ENCODE measurements around the gene B3GALNT2.

The B3GALNT2 gene

DNA sequence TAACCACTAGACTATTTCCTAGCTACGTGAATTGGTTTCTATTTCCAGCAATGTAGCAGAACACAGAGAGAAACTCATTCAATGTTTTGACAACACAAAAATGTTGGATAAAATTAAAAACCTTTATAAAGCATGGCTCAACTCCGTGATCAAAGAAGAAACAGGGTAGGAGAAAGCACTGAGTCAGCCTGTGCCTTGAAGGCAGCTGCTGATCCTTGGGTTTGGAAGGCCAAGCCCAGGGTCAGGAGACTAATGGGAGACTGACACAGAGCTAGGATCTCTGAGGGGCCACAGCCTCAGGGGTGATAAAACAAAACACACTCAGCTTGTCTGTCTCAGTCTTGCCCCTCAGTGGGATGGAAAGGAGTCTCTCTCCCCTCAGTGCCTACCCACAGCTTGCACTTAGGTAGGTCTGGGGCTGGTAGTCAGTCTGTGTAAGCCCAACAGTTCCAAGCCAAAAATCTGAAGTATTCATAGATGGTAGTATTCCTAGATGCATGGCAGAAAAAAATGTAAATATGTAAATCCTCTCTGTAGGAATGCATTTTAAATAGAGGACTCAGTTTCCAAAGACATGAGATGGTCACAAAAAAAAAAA, 53.3 kb downstream of the B3GALNT2 start:
- no peak for DNase-seq

DNA sequence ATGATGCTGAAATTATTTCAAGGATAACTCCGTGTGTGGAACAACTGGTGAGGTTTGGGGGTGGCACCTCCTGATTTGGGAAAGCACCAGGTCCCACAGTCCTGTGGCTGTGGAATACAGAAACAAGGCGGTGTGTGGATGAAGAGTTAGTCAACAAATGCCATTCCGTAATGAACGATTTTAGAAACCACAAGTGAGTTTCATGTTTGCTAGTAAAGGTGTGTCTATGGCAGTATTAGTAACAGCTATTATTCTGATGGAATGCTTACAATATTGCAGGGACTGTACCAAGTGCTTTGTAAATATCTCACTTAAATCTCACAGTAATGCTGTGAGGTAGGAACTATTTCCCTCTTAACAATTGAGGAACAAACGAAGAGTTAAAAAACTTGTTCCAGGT, 53.8 kb downstream of the B3GALNT2 start:
- DNase-seq = no peak

DNA sequence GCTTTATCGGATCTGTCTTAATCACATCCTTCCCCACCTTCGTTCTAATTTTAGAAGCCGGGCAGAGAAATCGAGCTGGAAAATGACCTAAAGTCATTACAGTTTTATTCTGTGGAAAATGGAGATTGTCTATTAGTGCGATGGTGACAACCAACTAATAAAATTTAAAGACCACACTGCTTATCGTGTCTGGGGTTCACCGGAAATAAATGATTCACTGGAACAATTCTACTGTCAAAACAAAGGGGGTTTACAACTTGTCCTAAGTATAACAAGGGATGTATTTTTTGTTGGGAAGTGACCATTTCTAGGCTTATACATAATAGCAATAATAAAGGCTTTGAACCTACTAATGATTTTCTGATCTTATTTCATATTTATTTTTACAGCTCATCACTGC, 55.6 kb downstream of the B3GALNT2 start:
- no peak for DNase-seq

DNA sequence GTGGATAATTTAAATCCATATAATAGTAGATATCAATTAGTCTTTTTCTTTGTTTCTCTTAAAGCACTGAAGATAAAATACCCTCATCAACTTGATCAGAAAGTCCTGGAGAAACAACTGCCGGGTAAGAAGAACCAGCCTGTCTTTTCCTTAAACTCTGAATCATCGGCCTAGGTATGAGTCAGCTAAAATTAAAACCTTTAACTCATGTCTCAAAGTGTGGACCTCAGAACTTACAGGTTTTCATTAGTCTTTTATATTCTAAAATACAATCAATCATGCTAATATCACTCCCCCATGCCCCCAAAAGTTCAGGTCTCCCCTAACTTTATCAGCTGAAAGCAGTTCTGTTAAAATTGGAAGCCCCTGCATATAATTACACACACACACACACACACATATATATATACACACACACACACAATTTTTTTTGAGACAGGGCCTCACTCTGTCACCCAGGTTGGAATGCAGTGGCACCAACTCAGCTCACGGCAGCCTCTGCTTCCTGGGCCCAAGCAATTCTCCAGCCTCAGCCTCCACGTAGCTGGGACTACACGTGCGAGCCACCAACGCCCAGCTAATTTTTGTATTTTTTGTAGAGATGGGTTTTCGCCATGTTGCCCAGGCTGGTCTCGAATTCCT, 61.3 kb downstream of the B3GALNT2 start:
- DNase-seq = no peak

DNA sequence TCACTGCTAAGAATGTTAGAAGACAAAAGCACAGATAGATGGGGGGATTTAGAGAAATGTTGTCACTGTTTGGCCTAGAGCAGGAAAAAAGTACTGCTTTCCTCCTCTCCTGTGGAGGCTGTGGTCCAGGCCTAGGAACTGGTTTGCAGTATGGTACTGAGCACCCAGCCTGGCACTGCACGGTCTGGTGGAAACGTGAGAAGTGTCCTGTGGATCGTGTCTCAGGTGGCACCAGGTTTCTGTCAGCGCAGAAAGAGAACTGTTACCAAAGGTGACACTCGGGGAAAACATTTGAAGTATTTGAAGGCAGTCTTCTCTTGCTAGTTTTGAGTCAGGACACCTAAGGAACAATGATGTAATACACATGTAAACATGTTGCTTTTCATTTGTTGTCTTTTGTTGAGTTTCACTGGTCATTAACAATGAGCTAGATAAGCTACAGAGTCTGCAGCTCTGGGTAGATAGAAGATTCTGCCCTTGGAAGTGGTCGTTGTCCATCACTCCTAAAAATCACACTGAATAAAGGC, 63.0 kb downstream of the B3GALNT2 start:
- no peak for DNase-seq

DNA sequence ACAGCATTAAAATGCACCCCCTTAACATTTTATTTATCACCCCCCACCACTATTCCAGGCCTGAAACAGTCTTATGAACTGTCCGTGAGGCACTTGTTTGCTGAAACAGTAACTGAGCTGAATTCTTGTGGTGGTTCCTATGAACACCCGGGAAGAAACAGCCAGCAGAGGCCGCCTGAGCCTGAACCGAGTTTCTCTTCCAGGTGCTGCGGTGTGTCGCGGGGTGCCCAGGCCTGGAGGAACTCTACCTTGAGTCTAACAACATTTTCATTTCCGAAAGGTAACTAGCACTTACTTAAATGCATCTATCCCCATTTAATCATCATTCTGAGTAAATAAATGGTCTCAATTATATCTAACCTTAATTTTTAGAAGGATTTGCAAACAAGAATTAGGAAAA, 70.3 kb downstream of the B3GALNT2 start:
- DNase-seq = no peak

DNA sequence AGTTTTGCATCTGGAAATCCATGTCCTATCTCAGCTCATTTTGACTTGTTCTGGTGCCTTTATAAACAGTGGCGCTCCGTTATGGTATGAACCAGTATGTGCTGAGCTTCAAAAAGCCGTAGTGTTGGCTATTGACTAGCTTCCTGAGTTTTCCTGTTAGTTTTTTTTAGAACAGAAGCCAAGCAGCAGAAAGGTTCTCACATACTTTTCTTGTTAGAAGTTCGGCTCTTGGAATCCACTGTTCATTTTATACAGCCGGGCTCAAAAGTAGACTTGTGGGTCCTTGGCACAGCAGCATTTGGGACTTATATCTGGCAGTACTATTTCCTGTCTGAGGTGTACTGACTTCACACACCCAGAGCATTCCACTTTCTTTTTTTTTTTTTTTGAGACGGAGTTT, 73.3 kb downstream of the B3GALNT2 start:
- DNase-seq = no peak

DNA sequence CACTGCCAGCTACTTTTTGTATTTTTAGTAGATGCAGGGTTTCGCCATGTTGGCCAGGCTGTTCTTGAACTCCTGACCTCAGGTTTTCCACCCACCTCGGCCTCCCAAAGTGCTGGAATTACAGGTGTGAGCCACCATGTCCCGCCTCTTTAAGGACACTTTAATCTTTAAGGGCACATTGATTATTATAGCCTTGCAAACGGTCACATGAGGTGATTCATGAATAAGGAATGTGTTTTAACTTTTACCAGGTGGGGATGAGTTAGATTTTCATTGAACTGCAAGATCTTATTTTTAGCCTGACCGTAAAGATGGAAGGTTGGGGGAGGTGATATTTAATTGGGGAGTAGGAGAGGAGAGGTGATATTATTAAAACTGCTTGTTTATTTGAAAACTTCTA, 75.1 kb downstream of the B3GALNT2 start:
- no peak for DNase-seq

DNA sequence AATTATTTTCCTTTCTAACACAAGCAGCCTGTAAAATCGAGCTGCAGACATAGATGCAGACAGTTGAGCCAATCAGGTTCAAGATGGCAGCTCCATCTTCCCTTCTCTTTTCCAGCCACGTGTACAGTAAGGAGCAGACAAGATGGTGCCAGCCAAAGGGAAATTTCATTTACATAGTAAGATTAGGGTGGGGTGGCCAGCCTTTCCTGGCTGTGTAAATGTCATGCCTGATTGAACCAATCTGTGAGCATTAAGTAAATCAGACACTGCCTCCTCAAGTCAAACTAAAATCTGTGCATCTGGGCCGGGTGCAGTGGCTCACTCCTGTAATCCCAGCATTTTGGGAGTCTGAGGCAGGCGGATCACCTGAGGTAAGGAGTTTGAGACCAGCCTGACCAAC, 76.8 kb downstream of the B3GALNT2 start:
- DNase-seq = no peak

DNA sequence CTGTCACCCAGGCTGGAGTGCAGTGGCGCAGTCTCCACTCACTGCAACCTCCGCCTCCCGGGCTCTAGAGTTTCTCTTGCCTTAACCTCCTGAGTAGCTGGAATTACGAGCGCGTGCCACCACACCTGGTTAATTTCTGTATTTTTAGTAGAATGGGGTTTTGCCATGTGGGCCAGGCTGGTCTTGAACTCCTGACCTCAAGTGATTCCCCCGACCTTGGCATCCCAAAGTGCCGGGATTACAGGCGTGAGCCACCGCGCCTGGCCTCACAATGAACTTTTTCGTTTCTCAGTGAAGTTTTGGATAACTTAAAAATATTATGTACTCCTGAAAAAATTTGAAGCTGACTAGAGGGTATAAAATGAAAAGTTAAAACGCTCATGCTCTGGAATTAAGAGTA, 77.6 kb downstream of the B3GALNT2 start:
- DNase-seq = no peak

DNA sequence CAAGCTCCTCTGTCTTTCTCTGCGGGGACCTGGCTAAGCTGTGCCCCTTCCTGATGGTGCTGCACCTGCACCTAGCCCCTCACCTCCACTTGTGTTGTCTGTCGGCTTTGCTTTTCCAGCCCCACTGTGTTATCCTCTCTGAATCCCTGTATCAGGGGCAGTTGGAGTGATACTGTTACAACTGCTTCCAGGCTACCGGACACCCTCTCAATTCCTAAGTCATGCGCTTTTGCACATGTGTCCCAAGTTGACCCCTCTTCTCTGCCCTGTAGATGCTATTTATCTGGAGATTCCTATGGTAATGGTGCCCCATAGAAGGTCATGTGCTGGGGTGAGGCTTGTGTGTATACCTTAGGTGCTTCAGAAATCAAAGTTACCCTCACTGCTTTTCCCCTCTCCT, 78.1 kb downstream of the B3GALNT2 start:
- no peak for DNase-seq

DNA sequence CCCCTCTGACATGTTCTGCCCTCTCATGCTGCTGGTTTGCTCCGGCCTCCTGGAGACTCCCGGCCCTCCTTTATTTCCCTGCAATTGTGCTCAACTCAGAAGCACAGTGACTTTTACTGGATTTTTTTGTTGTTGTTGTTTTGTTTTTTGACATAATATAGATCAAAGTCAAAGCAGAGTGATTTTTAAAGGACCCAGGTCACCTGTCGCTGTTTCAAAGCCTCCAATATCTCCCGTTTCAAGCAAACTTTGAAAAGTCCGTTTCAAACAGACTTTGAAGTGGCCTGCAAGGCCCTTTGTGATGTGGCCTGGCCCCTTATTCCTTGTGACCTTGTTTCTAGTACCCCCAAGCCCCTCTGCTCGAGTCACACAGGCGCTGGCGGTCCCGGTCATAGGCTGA, 78.9 kb downstream of the B3GALNT2 start:
- no peak for DNase-seq

DNA sequence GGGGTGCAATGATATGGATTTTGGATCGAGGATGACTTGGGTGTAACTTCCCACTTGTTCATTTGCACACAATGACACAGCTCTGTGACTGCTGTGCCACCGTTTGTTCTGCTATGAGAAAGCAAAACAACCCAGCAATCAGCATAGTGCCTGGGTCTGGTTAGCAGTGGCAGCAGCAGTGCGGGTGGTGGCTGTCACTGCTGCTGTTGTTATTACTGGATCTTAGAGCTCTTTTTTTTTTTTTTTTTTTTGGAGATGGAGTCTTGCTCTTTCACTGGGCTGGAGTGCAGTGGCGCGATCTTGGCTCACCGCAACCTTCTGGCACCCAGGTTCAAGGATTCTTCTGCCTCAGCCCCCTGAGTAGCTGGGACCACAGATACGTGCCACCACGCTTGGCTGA, 80.2 kb downstream of the B3GALNT2 start:
- DNase-seq = no peak

DNA sequence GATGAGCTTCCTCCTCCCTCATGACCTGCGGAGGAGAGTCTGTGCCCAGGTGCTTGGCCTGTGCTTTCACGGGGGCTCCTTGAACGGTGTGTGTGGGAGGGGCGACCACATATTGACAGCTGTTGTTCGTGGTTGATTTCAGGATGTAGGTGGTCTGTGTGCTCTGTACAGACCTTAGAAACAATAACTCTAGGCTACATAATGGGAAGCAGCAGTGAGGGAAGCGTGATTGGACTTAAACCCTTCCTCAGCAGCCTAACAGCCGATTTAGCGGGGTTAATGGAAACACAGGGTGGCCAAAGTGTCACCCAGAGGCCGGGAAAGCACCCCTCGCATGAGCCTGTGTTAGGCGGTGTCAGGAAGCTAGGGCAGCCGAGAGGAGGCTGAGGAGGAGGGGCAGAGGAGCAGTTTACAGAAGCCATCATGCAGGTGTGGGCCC, 81.0 kb downstream of the B3GALNT2 start:
- DNase-seq = no peak

DNA sequence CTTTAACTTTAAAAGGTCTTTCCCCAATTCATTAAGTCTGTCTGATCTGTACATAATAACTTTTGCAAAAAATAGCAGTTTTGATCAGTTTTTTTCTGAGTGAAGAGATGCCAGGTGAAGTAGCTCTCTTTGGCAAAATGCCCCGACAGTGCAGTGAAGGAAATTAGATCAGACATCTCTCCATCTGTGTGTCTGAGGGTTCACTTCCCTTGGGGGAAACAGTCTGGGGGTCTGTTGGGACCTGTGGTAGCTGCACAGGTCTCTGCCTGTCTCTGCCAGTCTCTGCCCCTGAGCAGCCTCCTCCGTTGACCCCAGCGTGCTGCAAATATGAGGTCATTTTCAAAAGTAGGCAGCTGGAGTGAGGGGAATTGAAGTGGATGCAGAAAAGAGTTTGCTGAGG, 82.5 kb downstream of the B3GALNT2 start:
- DNase-seq = no peak

DNA sequence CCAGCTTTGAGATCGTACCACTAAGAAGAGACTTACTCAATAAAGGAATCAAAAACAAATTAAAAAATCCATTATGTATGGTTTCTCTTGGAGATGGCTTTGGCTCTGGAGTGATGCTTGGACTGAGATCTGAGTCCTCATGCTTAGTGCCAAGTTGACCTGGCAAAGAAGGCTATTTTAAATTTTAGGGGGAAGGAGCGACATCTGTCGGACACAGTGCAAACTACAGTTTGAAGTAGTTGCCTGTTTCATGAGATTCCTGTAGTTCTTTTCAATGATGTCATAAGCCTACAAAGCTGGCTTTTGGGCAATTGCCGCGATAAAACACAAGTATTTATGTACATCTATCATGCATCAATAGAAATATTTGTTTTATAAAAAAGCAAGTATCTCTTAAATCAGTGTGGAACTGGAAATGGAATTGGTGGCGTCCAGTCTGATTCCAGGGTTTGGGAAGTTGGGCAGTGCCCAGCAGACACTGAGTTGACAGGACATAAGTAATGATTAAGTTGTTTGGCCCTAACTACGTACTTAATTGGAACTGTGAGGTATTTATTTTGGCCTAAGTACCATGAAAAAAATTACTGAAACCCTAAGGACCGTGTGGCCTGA, 87.1 kb downstream of the B3GALNT2 start:
- DNase-seq = peak; percentile 46

DNA sequence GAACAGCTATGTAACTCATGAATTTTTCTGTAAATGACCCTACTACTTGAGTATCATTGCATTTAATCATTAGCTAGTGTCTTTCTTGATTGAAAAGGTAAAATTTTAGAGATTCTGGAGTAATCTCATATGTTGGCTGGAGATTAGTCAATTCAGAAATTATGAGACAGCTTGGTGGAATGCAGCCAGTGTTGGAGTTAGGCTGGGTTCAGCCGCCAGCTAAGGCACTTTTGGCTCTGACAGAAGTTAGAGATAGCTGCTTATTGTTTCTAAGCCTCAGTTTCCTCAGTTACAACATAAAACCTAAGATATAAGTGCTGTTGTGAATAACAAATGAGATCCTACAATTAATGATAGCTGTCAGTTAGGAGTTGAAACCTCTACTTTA, 87.6 kb downstream of the B3GALNT2 start:
- no peak for DNase-seq

DNA sequence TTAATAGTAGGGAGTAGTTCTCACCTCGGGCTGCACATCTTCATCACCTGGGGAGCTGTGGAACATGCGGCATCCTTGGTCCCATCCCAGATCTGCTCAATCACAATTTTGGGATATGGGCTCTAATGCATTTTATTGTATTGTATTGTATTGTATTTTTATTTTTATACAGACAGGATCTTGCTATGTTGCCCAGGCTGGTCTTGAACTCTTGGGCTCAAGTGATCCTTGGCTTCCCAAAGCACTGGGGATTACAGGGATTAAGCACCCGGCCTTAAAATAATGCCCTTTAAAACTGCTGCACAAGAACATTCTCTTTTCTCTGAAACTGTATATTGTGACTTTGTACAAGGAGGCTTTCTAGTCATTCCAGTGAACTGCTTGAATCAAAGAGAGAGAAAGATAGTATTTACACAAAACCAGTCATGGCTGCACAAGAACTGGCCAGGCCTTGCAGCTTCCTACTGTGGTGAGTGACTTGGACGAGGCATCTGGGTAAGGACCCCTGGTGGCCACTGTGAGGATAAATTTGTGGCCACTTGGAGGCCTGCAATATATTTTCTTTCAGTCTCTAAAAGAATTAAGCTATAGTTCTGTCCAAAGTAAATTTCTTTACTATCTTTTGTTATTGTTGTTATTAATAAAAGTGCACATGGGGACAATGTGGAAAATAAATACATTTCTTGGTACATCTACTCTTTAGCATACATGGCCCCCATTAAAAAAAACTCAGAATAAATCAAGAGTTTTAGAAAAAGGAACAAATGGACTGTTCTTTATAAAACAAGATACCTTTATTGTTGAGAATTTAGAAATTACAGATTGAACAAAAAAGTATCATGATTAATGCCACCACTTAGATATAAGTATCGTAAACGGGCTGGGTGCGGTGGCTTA, 89.0 kb downstream of the B3GALNT2 start:
- DNase-seq = peak; percentile 55

DNA sequence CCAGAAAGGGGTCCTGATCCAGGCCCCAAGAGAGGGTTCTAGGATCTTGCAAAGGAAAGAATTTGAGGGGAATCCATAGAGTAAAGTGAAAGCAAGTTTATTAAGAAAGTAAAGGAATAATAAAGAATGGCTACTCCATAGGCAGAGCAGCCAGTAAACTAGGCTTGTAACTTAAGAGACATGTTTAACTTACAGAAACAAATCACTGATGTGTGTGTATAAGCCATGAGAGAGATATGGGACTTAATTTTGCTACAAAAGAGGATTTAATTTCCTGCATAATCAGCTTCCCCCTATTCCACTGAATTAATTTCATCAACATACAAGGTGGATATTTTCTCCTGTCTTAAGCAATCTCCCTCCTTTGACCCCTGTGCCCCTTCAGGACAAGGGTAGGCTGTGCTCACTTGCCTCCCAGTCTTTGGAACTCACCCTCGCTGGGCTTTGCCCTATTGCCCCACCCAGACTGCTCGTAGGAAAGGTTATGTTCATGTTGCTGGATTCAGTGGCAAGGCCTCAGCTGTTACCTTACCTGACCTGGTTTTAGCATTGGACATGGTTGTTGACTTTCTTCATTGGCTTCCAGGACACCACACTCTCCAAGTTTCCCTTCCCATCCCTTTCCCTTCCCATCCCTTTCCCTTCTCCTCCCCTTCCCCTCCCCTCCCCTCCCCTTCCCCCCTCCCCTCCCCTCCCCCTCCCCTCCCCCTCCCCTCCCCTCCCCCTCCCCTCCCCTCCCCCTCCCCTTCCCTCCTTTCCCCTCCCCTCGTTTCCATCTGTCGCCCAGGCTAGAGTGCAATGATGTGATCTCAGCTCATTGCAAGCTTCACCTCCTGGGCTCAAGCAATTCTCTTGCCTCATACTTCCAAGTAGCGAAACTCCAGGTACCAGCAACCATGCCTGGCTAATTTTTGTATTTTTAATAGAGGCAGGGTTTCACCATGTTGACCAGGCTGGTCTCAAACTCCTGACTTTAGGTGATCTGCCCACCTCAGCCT, 92.5 kb downstream of the B3GALNT2 start:
- DNase-seq = no peak

DNA sequence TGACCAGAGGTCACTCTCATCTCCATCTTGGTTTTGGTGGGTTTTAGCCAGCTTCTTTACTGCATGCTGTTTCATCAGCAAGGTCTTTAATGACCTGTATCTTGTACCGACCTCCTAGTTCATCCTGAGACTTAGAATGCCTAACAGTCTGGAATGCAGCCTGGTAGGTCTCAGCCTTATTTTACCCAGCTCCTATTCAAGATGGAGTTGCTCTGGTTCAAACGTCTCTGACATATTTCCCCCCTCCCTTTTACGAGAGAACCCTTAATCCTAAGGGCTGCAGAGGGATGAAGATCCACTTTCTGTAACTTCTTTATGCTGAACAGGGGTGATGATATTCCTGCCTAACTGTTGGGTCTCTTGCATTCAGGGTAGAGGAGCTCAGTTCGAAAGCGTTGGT, 93.8 kb downstream of the B3GALNT2 start:
- no peak for DNase-seq

DNA sequence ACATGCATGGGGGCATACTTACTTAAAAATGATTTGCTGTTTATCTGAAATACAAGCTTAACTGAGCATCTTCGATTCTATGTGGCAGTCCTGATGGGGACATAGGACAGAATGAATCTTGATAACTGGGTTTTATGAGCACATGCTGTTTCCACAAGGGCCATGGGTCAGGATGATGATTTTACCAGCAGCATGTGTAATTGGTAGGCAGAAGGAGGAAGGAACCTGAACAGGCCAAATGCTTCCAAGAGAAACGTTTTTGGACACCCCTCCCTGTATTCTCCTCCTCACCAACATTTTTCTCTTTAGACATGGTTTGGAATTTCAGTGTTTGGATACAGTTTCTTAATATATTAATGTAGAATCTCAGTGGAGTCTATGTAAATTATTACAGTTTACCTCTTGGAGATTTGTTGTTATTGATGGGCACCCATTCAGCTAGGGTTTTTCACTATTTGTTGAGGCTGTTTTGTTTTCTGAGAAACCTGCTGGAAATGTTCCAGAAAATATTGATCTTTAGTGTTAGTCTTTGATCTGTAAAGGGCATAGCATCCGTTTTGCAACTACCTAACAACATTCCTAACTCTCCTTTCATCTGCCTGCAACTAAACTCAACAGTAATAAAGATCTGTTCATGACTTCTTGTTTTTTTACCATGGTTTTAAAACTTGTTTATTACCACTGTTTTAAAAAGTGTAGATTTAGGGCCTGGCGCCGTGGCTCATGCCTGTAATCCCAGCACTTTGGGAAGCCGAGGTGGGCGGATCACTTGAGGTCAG, 95.0 kb downstream of the B3GALNT2 start:
- no peak for DNase-seq

All from NCI-H2029 (cell line).